Measurements from ENCODE around the gene GALNS. TPM values are rescaled to one million over a fixed set of nuclear protein-coding genes. Genes with fewer than 3 reads are reported as not detected.
"Not testable (repeated sequence)": the region's sequence is repeated elsewhere in the genome, so short reads cannot be mapped to it uniquely, and the experiment has no call there.

Gene GALNS
- total and polyA plus RNA-seq, 2 of the 4 experiments (the other 2 are of a cell fraction) = 7.2 to 32.5 TPM

DNA sequence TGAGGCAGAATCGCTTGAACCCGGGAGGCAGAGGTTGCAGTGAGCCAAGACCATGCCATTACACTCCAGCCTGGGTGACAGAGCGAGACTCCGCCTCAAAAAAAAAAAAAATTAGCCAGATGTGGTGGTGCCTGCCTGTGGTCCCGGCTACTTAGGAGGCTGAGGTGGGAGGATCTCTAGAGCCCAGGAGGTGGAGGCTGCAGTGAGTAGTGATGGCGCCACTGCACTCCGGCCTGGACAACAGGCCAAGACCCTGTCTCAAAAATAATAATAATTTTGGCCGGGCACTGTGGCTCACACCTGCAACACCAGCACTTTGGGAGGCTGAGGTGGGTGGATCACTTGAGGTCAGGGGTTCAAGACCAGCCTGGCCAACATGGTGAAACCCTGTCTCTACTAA lies 68.0 kb downstream of the GALNS start:
- intact Hi-C loops (cut with micrococcal nuclease); H4K91ac ChIP-seq (ENCODE audit: insufficient read depth, low read depth, low read length); H2AFZ ChIP-seq (replicated peaks; ENCODE audit: low read length, poor library complexity); H3K27me3 ChIP-seq (ENCODE audit: control insufficient read depth, insufficient read depth, low read length); H3K36me3 ChIP-seq (ENCODE audit: control insufficient read depth, insufficient read depth, low read length); H2BK20ac ChIP-seq (ENCODE audit: low read depth, low read length); ATAC-seq (ENCODE audit: low read depth); H2AK5ac ChIP-seq (ENCODE audit: low read depth, low read length); H3K79me1 ChIP-seq (ENCODE audit: low read depth in 1 of 2, low read length in 2 of 2); dilution Hi-C loops (cut with HindIII; ENCODE audit: low sequenced_read_pairs, unreplicated experiment); H2AK9ac ChIP-seq (replicated peaks; ENCODE audit: low read depth, low read length, poor library complexity); H2BK120ac ChIP-seq (ENCODE audit: low read depth, low read length); CTCF ChIA-PET; H3K4me3 ChIP-seq (ENCODE audit: insufficient read depth, low read depth, low read length); H3K9ac ChIP-seq (ENCODE audit: low read depth, low read length); H3K9me3 ChIP-seq (ENCODE audit: control insufficient read depth, insufficient read depth, low read length); DNase-seq; BruUV-seq (replicated peaks); H3K14ac ChIP-seq (replicated peaks; ENCODE audit: low read depth, low read length); H3K9me1 ChIP-seq (ENCODE audit: insufficient read depth, low read length); H4K20me1 ChIP-seq (ENCODE audit: insufficient read depth, low read length); H4K8ac ChIP-seq (ENCODE audit: low read depth in 2 of 2, low read length in 2 of 2); in situ Hi-C loops (cut with MboI; ENCODE audit: low sequenced_read_pairs); H3K27ac ChIP-seq (ENCODE audit: insufficient read depth, low read length); H3K18ac ChIP-seq (ENCODE audit: low read depth, low read length); H3K4ac ChIP-seq (ENCODE audit: low read depth, low read length); POLR2A ChIA-PET (ENCODE audit: unreplicated experiment); H3K23ac ChIP-seq (ENCODE audit: low read depth, low read length); H3K56ac ChIP-seq (ENCODE audit: extremely low read depth, insufficient read depth, low read length); H4K5ac ChIP-seq (ENCODE audit: low read depth, low read length); H3K4me2 ChIP-seq (ENCODE audit: low read depth, low read length); H2BK5ac ChIP-seq (ENCODE audit: low read depth, low read length, poor library complexity, severe bottlenecking); H2BK15ac ChIP-seq (ENCODE audit: low read depth, low read length): not testable (repeated sequence)
- no CpG with 5 or more reads among the region's 8 CpGs for WGBS, 2 experiments (ENCODE audit: extremely low coverage in 2 of 2, insufficient read length in 1 of 2)
- peaks cover 11% of the 10 kb centered on the region for H3K4me1 ChIP-seq (ENCODE audit: control insufficient read depth, insufficient read depth, low read length)

All from IMR-90 (cell line).